Activated CD4-positive, alpha-beta T cell treated with anti-CD3 and anti-CD28 coated beads, Interleukin-2, amount 10 ng/mL, durations not matched to agents 7 days and 5 days (primary cell): ENCODE results near the gene SENP1. TPM values are rescaled to one million over a fixed set of nuclear protein-coding genes. Genes with fewer than 3 reads are reported as not detected.

Experiments used
- CTCF ChIA-PET: fragments of 350-600 bp; sonication (Branson Sonifier 250); formaldehyde crosslinking; loops from one replicate; lab custom pipeline; 2021; ENCODE audit warnings: antibody characterized with exemption; lab: Charles Lee
- POLR2A ChIA-PET: fragments of 350-600 bp; sonication (Branson Sonifier 250); formaldehyde crosslinking; loops from one replicate; lab custom pipeline; 2021; ENCODE audit warnings: antibody characterized with exemption; lab: Charles Lee
- DNase-seq: peaks from one replicate; pipeline ENCODE4 v3.0.0-alpha.2; 2020
- H3K27ac Mint-ChIP-seq: one replicate; pipeline ENCODE4 v1.8.0; 2021; ENCODE audit warnings: mild to moderate bottlenecking, moderate library complexity, mixed read lengths
- H3K27me3 Mint-ChIP-seq: one replicate; pipeline ENCODE4 v1.8.0; 2021; ENCODE audit warnings: mixed read lengths
- H3K36me3 Mint-ChIP-seq: one replicate; pipeline ENCODE4 v1.8.0; 2021; ENCODE audit warnings: low read depth, mixed read lengths
- H3K4me1 Mint-ChIP-seq: one replicate; pipeline ENCODE4 v1.8.0; 2021; ENCODE audit warnings: mixed read lengths
- H3K4me3 Mint-ChIP-seq: one replicate; pipeline ENCODE4 v1.8.0; 2021; ENCODE audit warnings: mild to moderate bottlenecking, moderate library complexity, mixed read lengths
- H3K9me3 Mint-ChIP-seq: one replicate; pipeline ENCODE4 v1.8.0; 2021; ENCODE audit warnings: mixed read lengths
- total RNA-seq, 2 experiments: library from RNA; stranded (reverse); gene quantifications; one replicate each; pipeline ENCODE4 v1.2.3, GENCODE V29; 2021

SENP1 gene
- total RNA-seq, 2 experiments from 2014 or later = 37.2 to 48.0 TPM

- H3K4me1 Mint-ChIP-seq = no peaks in the 10 kb centered on the region
- no peaks in the 10 kb centered on the region for H3K27me3 Mint-ChIP-seq
- ChIA-PET POLR2A (no interaction called here), CTCF (interaction anchor here (0.6 to 0.8 kb wide), 2 partner anchors 83 to 84 kb away, joined by 3 to 4 read pairs; partner anchors contain the start of gene ASB8)
- H3K4me3 Mint-ChIP-seq = no peak overlapping the region
- no peak overlapping the region for H3K27ac Mint-ChIP-seq
- no peaks in the 10 kb centered on the region for H3K9me3 Mint-ChIP-seq
- peaks cover 35% of the 10 kb centered on the region for H3K36me3 Mint-ChIP-seq
- DNase-seq = no peak
Measured at GRCh38 chr12:48074266-48074665, 31.6 kb downstream of the SENP1 start.

DNA sequence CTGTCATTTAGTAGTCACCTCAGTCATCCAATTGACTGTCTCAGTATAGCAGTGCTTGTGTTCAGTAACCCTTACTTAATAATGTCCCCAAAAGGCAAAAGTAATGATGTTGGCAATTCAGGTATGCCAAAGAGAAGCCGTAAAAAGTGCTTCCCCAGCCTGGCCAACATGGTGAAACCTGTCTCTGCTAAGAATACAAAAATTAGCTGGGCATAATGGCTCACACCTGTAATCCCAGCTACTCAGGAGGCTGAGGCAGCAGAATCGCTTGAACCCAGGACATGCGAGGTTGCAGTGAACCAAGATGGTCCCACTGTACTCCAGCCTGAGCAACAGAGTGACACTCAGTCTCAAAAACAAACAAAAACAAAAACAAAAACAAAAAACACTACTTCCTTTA lies 33.6 kb downstream of the SENP1 start:
- DNase-seq = no peak
- Mint-ChIP-seq H3K4me1 (peaks cover 1% of the 10 kb centered on the region), H3K4me3 (no peak overlapping the region), H3K27ac (no peak overlapping the region), H3K36me3 (peaks cover 39% of the 10 kb centered on the region), H3K9me3 (no peaks in the 10 kb centered on the region), H3K27me3 (no peaks in the 10 kb centered on the region)
- CTCF ChIA-PET = no interaction called here
- POLR2A ChIA-PET = no interaction called here

DNA sequence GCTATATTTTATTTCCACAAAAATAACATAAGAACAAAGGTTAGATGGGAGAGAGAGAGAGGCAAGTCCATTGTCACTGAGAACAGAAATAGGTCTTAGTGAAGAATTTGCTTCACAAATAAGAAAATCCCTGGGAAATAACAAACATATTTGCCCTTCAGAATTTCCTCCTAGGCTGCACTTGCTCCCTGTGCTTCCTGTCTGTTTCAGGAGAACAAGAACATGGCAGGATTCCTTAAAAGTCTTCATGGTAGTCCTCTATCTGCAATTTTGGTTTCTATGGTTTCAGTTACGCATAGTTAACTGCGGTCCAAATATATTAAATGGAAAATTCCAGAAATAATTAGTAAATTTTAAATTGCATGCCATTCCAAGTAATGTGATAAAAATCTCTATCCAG lies 34.1 kb downstream of the SENP1 start:
- H3K27me3 Mint-ChIP-seq = no peaks in the 10 kb centered on the region
- ChIA-PET CTCF (no interaction called here), POLR2A (no interaction called here)
- H3K36me3 Mint-ChIP-seq = peaks cover 38% of the 10 kb centered on the region
- DNase-seq = no peak
- no peaks in the 10 kb centered on the region for H3K9me3 Mint-ChIP-seq
- H3K4me1 Mint-ChIP-seq = peaks cover 3% of the 10 kb centered on the region
- no peak overlapping the region for H3K27ac Mint-ChIP-seq
- H3K4me3 Mint-ChIP-seq = no peak overlapping the region

DNA sequence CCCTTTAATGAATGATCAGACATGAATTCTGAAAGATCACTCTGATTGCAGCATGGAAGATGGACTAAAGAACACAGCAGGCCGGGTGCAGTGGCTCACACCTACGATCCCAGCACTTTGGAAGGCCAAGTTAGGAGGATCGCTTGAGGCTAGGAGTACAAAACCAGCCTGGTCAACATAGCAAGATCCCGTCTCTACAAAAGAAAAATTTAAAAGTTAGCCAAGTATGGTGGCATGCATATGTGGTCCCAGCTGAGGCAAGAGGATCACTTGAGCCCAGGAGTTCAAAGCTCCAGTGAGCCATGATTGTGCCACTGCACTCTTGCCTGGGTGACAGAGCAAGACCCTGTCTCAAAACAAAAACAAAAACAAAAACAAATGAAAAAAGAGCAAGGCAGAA lies 35.1 kb downstream of the SENP1 start:
- no peaks in the 10 kb centered on the region for H3K9me3 Mint-ChIP-seq
- POLR2A ChIA-PET = no interaction called here
- peaks cover 42% of the 10 kb centered on the region for H3K36me3 Mint-ChIP-seq
- H3K27ac Mint-ChIP-seq = no peak overlapping the region
- DNase-seq = no peak
- H3K4me1 Mint-ChIP-seq = peaks cover 3% of the 10 kb centered on the region
- CTCF ChIA-PET = no interaction called here
- no peak overlapping the region for H3K4me3 Mint-ChIP-seq
- no peaks in the 10 kb centered on the region for H3K27me3 Mint-ChIP-seq

DNA sequence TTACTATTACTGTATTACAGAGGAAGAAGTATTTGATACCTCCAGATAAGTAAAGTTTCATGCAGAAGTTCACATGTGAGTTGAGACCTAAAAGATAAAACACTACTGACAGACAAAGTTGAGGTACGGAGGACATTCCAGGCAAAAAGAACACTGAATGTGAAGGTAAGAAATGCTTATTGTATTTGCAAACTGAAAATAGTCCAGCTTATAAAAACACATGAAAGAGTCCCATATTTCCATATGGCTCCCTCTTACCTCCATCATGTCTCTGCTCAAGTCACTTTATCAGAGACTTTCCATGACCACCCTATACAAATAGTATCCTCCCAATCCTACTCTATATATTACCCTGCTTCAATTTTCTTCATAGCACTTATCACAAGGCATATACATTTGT lies 35.8 kb downstream of the SENP1 start:
- DNase-seq = no peak
- Mint-ChIP-seq H3K4me1 (peaks cover 3% of the 10 kb centered on the region), H3K27me3 (no peaks in the 10 kb centered on the region), H3K4me3 (no peak overlapping the region), H3K36me3 (peaks cover 44% of the 10 kb centered on the region), H3K27ac (no peak overlapping the region), H3K9me3 (no peaks in the 10 kb centered on the region)
- ChIA-PET CTCF (interaction anchor here (0.6 to 1.0 kb wide), 3 partner anchors 16 to 107 kb away, joined by 3 to 4 read pairs (median 3); partner anchors contain the start of gene TMEM106C), POLR2A (no interaction called here)

DNA sequence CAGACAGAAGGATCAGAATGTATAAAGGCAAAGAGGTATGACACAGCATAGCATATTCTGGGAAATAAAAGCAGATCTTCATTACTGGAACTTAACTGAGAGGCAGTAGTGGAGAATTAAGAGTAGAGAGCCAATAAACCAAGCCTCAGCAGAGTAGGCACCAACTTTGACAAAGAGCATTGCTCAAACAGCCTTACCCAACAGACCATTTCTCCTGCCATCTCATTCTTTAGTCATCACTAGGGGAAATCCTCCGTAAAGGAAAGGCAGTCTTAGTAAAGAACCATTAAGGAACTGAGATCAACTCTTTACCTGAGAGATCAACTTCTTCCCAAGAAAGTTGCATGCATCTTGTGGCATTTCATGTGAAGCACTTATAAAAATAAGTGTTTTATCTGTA lies 36.6 kb downstream of the SENP1 start:
- ChIA-PET POLR2A (no interaction called here), CTCF (interaction anchor here (0.6 to 1.0 kb wide), 3 partner anchors 50 to 299 kb away, joined by 3 read pairs; partner anchors contain the start of genes PFKM and TMEM106C)
- Mint-ChIP-seq H3K27ac (no peak overlapping the region), H3K9me3 (no peaks in the 10 kb centered on the region), H3K4me3 (no peak overlapping the region), H3K4me1 (peaks cover 3% of the 10 kb centered on the region), H3K27me3 (no peaks in the 10 kb centered on the region), H3K36me3 (peaks cover 49% of the 10 kb centered on the region)
- DNase-seq = no peak

DNA sequence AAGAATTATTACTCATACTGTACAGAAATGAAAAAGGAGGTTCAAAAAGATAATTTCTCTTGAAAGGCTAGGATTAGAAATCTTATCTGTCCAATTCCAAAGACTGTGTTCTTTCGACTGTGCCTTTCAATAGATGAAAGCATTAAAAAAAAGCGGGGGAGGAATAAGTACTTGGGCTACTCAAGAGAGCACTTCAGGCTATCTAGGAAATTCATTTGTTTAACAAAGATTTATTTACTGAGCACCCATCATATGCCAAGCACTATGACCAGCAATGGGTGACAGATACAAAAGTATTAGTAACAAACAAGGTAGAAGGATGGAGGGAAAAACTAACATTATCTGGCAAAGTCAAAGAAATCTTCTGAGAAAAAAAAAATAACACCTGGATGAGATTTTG lies 37.4 kb downstream of the SENP1 start:
- Mint-ChIP-seq H3K9me3 (no peaks in the 10 kb centered on the region), H3K4me3 (no peak overlapping the region), H3K36me3 (peaks cover 54% of the 10 kb centered on the region), H3K27ac (no peak overlapping the region), H3K4me1 (peaks cover 3% of the 10 kb centered on the region), H3K27me3 (no peaks in the 10 kb centered on the region)
- DNase-seq = no peak
- CTCF ChIA-PET = interaction anchor here (0.6 kb wide), 2 partner anchors 51 to 299 kb away, joined by 3 read pairs; partner anchors contain the start of gene PFKM
- POLR2A ChIA-PET = no interaction called here

DNA sequence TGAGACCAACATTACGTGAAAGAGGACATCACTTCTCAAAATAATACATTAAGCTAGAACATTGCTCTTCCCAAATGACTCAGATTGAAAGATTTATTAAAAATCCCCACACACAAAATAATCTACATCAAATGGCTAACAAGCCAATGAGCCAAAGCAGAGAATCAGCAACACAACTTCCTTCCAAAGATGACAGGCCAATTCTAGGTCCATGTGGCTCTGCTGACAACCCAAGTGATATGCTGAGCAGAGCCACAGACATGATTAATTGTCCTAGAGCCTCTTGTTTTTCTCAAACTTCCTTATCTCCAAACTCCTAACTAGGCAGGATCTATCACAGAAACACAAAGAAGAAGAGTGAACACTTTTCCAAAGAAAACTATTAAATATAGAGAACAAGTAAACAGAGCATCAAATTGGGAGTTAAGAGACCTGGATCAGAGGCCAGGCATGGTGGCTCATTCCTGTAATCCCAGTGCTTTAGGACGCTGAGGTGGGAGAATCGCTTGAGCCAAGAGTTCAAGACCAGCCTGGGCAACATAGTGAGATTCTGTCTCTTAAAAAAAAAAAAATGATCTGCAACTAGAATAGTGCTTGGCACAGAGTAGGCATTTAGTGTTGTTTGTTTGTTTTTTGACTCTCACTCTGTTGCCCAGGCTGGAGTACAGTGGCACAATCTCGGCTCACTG lies 38.5 kb downstream of the SENP1 start:
- peaks cover 55% of the 10 kb centered on the region for H3K36me3 Mint-ChIP-seq
- CTCF ChIA-PET = no interaction called here
- H3K9me3 Mint-ChIP-seq = no peaks in the 10 kb centered on the region
- no peaks in the 10 kb centered on the region for H3K27me3 Mint-ChIP-seq
- no peak overlapping the region for H3K27ac Mint-ChIP-seq
- DNase-seq = no peak
- no peak overlapping the region for H3K4me3 Mint-ChIP-seq
- POLR2A ChIA-PET = no interaction called here
- peaks cover 3% of the 10 kb centered on the region for H3K4me1 Mint-ChIP-seq

- H3K27me3 Mint-ChIP-seq = no peaks in the 10 kb centered on the region
- no peak overlapping the region for H3K4me3 Mint-ChIP-seq
- ChIA-PET CTCF (no interaction called here), POLR2A (no interaction called here)
- no peaks in the 10 kb centered on the region for H3K9me3 Mint-ChIP-seq
- DNase-seq = no peak
- H3K4me1 Mint-ChIP-seq = peaks cover 3% of the 10 kb centered on the region
- no peak overlapping the region for H3K27ac Mint-ChIP-seq
- peaks cover 67% of the 10 kb centered on the region for H3K36me3 Mint-ChIP-seq
Measured at GRCh38 chr12:48065041-48065440, 40.8 kb downstream of the SENP1 start.

- peaks cover 15% of the 10 kb centered on the region for H3K9me3 Mint-ChIP-seq
- H3K36me3 Mint-ChIP-seq = peaks cover 73% of the 10 kb centered on the region
- POLR2A ChIA-PET = no interaction called here
- H3K27me3 Mint-ChIP-seq = no peaks in the 10 kb centered on the region
- H3K27ac Mint-ChIP-seq = no peak overlapping the region
- H3K4me3 Mint-ChIP-seq = no peak overlapping the region
- no peak for DNase-seq
- CTCF ChIA-PET = no interaction called here
- peaks cover 3% of the 10 kb centered on the region for H3K4me1 Mint-ChIP-seq
Measured at GRCh38 chr12:48063530-48063929, 42.3 kb downstream of the SENP1 start.

DNA sequence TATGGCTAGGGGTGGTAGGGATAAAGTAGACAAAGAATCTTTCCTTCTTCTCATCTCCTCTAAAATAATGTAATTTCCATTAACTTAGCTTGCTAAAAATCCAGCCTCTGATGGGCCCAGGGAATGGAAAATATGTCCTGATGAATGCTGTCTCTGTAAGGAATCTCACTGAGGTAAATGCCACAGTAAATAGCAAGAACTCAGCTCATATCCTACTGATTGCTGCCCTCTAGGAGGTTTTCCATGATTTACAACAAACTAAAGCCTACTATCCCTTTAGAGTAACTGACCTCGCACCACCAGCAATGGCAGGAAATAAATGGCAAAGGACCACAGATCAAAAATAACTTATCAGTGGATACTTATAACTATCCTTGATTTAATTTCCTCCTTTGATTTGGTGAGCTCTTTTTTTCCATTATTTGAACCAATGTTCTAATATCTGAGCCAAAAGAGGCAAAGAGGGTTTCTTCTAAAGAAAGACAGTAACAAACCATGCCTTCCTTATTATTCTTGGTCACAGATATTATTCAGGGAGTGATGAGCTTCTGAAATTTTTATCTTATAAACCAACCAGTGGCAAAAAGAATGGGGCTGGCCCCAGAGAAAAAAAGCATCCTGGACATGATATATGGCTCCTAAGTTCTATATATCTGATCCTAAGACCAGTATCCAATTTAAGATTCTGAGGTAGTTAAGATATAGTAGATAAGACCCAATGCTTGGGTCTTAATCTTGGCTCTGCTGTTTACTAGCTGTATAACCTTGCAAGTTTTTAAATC lies 43.8 kb downstream of the SENP1 start:
- Mint-ChIP-seq H3K27me3 (no peaks in the 10 kb centered on the region), H3K4me1 (no peaks in the 10 kb centered on the region), H3K9me3 (peaks cover 18% of the 10 kb centered on the region), H3K27ac (no peak overlapping the region), H3K4me3 (no peak overlapping the region), H3K36me3 (peaks cover 74% of the 10 kb centered on the region)
- no peak for DNase-seq
- POLR2A ChIA-PET = no interaction called here
- CTCF ChIA-PET = interaction anchor here (0.6 kb wide), 1 partner anchor 22 kb away, joined by 3 read pairs; no protein-coding TSS in a partner anchor

DNA sequence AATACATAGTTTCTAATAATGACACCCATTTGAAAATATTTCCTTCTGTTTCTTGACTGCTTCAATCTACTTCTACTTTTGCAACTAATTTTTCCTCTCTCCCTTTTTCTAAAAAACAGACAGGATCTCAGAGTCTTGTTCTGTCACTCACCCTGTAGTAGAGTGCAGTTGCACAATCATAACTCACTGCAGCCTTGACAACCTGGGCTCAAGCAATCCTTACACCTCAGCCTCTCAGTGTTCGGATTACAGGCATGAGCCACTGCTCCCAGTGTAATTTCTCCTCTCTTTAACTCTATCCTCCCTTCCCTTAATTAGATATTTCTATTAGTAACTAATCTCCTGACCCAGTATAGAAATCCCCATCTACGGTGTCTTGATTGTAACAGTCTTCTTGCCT lies 45.4 kb downstream of the SENP1 start:
- H3K4me3 Mint-ChIP-seq = no peak overlapping the region
- H3K27ac Mint-ChIP-seq = no peak overlapping the region
- CTCF ChIA-PET = no interaction called here
- POLR2A ChIA-PET = no interaction called here
- no peaks in the 10 kb centered on the region for H3K27me3 Mint-ChIP-seq
- no peaks in the 10 kb centered on the region for H3K4me1 Mint-ChIP-seq
- peaks cover 18% of the 10 kb centered on the region for H3K9me3 Mint-ChIP-seq
- no peak for DNase-seq
- H3K36me3 Mint-ChIP-seq = peaks cover 66% of the 10 kb centered on the region

DNA sequence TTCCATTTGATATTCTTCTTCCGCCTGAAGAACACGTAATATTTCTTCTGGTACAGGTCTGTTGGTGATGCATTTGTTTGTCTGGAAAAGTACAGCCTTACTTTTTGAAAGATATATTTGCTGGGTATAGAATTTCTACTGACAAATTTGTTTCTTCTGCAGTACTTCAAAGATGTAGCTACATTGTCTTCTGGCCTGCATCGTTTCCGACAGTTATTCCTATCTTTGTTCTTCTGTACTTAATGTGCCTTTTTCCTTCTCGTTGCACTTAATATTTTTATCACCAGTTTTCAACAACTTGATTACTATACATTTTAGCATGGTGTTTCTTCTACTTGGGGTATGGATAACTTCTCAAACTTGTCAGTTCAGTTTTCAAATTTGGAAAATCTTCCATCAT lies 47.1 kb downstream of the SENP1 start:
- no peak overlapping the region for H3K27ac Mint-ChIP-seq
- no peaks in the 10 kb centered on the region for H3K4me1 Mint-ChIP-seq
- H3K9me3 Mint-ChIP-seq = peaks cover 18% of the 10 kb centered on the region
- peaks cover 58% of the 10 kb centered on the region for H3K36me3 Mint-ChIP-seq
- CTCF ChIA-PET = no interaction called here
- H3K27me3 Mint-ChIP-seq = no peaks in the 10 kb centered on the region
- POLR2A ChIA-PET = no interaction called here
- no peak for DNase-seq
- no peak overlapping the region for H3K4me3 Mint-ChIP-seq
